ENCODE results near the gene TTLL7.

- TF ChIP-seq POLR2A (conservative IDR thresholded peaks at IDR 0.05) = no peak
- no peak for TF ChIP-seq PPARD (CRISPR knock-in tag; IDR thresholded peaks at IDR 0.05)
- no peak for TF ChIP-seq EZH2 (IDR thresholded peaks at IDR 0.05; ENCODE audit: borderline replicate concordance, low read depth, low read length)
- no peak for TF ChIP-seq TRIM28 (IDR thresholded peaks at IDR 0.05)
These were observed 115.0 kb downstream of the TTLL7 start for GRCh38 chr1:83883979-83884378.
